DMS53 treated with DMSO at 0.1 percent for 48 hours (cell line): Measurements from ENCODE around the gene ZBTB2.
A peak's percentile ranks its signal among the peaks of the same experiment; 100 is the strongest.
"Not testable (repeated sequence)": the region's sequence is repeated elsewhere in the genome, so short reads cannot be mapped to it uniquely, and the experiment has no call there.

Source experiments
- DNase-seq: peaks from one replicate; lab custom pipeline; 2025; ENCODE audit not compliant: unreplicated experiment; lab: John Stamatoyannopoulos, UW

The ZBTB2 gene

GRCh38 chr6:151375833-151376232, 15.5 kb downstream of the ZBTB2 start:
- no peak for DNase-seq

DNA sequence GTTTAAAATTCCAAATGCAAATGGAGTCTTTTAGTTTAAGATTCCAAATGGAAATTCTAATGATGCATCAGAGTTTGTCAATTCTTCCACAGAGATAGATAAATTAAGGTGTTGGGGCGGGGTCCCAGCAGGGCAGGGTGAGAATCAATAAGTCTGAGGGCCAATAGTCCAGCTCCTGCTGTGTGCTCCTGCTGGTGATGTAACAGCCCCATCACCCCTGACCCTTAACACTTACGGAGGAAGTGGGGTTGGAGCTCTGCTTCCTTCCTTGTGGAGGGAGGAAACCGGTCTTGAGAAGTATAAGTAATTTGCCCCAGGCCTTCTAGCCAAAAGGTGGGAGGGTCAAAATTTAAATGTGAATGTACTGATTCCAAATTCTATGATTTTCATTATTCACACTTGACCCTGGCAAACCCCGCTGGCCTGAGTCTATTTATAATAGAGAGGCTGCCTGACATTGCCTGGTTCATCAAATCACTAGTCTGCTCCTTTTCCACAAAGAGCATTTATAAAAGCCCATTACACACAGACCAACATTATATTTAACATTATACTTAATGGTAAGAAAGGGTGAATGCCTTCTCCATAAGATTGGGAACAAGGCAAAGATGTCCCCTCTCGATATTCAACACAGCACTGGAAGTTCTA, 17.2 kb downstream of the ZBTB2 start:
- DNase-seq, result no peak

GRCh38 chr6:151372164-151372563, 19.2 kb downstream of the ZBTB2 start:
- DNase-seq, result no peak

DNA sequence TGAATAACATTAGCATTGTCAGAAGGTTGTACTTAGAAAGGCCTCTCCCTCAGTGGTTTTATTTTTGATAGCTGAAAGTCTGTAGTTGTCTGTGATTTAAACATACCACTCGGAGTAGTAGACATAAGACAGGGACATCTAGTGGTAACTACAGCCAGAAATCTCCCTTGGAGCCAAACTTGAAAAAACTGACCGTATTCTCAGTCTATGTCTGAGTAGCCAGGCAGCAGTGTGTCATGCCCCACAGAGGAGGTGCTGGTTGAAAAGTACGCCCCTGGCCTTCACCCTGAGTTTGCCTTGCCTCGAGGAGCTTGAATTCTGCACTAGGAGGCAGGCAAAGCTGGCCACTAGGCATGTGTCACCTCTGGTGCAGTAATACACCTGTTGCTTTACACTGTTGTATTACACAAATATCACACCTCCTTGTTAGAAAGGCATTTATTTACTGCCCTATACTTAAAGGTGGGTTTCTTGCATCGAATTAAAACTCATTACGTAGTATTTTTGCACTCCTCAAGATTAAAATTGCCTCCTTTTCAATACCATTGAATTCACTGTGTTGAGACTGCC, 20.8 kb downstream of the ZBTB2 start:
- DNase-seq, result no peak

- no peak for DNase-seq
Observed at GRCh38 chr6:151365233-151365632, 26.1 kb downstream of the ZBTB2 start.

- no peak for DNase-seq
Observed at GRCh38 chr6:151359486-151359885, 31.9 kb downstream of the ZBTB2 start.

DNA sequence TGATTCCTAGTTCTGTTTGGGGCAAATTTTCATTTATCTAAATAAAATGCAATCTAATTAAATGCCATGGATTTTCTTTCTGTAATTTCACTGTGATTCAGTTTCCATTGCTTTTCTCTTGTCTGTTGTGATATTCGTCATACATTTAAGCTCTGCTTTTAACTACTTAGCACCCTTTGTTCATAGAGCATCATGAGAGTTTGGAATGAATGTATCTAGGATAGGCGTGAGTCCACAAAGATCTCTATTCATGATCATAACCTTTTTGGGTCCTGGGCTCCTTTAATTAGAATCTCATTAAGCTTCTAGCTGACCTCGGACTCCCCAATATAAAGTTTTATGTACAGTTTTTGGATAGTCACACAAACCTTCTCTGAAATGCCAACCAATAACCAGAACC, 32.9 kb downstream of the ZBTB2 start:
- DNase-seq, result no peak

- DNase-seq, result no peak
Observed at GRCh38 chr6:151357758-151358436, 33.5 kb downstream of the ZBTB2 start.

DNA sequence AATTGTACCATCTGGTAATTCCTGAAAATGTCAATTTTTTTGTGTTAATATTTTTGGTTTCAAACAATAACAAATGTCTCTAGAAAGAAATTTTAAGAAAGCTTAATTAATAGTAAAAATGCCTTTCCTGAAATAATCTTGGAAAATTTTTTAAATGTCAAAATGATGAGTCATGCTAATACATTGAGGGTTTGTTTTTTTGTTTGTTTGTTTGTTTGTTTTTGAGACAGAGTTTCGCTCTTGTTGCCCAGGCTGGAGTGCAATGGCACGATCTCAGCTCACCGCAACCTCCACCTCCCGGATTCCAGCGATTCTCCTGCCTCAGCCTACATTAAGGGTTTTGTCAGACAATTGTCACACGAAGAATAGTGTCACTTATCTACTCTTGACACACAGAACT, 34.4 kb downstream of the ZBTB2 start:
- DNase-seq, result not testable (repeated sequence)

DNA sequence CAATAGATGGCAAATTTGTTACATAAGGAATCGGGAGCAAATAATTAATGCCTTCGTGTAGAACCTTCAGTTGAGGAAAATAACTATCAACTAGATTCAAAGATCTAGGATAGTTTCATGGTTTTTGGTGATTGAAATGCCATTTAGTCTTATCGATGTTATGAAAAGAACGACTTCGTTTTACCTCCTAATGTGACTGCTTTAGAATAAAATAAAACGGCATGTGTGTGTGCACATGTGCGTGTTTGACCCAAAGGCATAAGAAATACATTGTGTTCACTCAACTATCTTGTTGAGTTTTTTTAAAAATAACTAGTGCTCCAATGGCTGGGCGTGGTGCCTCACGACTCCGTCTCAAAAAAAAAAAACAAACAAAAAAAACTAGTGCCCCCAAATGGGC, 37.6 kb downstream of the ZBTB2 start:
- no peak for DNase-seq

- no peak for DNase-seq
Observed at GRCh38 chr6:151352410-151353396, 38.7 kb downstream of the ZBTB2 start.

- no peak for DNase-seq
Observed at GRCh38 chr6:151351731-151352130, 39.6 kb downstream of the ZBTB2 start.

DNA sequence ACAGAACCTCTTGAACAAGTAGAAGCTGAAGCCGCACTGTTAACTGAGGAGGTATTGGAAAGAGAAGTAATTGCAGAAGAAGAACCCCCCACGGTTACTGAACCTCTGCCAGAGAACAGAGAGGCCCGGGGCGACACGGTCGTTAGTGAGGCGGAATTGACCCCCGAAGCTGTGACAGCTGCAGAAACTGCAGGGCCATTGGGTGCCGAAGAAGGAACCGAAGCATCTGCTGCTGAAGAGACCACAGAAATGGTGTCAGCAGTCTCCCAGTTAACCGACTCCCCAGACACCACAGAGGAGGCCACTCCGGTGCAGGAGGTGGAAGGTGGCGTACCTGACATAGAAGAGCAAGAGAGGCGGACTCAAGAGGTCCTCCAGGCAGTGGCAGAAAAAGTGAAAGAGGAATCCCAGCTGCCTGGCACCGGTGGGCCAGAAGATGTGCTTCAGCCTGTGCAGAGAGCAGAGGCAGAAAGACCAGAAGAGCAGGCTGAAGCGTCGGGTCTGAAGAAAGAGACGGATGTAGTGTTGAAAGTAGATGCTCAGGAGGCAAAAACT, 40.1 kb downstream of the ZBTB2 start:
- no peak for DNase-seq

DNA sequence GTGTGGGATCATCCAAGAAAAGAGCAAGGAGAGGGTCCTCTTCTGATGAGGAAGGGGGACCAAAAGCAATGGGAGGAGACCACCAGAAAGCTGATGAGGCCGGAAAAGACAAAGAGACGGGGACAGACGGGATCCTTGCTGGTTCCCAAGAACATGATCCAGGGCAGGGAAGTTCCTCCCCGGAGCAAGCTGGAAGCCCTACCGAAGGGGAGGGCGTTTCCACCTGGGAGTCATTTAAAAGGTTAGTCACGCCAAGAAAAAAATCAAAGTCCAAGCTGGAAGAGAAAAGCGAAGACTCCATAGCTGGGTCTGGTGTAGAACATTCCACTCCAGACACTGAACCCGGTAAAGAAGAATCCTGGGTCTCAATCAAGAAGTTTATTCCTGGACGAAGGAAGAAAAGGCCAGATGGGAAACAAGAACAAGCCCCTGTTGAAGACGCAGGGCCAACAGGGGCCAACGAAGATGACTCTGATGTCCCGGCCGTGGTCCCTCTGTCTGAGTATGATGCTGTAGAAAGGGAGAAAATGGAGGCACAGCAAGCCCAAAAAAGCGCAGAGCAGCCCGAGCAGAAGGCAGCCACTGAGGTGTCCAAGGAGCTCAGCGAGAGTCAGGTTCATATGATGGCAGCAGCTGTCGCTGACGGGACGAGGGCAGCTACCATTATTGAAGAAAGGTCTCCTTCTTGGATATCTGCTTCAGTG, 40.8 kb downstream of the ZBTB2 start:
- DNase-seq, result no peak

GRCh38 chr6:151349651-151350270, 41.6 kb downstream of the ZBTB2 start:
- peak; percentile 97 for DNase-seq

- not testable (repeated sequence) for DNase-seq
Observed at GRCh38 chr6:151342750-151343149, 48.6 kb downstream of the ZBTB2 start.

DNA sequence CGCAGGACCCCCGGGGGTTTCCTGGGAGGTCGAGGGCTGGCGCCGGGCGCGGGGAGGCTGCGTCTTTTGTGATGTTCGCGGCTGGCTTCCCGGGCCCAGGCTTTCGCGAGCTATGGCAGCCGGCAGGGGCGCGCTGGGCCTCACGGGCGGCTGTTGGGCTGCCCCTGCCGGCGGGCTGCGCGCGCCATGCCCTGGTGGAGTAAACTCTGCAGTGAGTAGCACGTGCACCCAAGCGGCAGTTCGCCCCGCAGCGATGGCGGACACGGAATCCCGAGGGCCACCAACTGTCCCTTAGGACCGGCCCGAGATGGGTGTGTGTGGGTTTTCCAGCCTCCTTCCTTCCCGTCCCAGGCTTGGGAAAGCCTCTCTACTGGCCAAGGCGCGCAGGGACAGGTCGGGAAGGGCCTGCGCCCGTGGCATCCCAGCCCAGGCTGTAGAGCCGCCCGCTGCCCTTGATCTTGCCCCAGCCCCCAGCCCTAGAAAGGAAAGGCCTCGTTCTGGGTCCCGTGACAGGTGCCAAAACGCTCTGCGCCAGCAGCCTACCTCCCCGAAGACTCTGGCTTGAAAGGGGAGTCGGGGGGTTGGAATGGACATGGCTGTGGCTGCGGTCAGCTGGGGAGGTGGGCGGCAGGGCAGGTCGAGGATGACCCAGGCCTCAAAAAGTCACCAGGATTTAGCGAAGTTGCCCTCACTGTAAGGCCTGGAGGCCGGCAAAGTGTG, 49.7 kb downstream of the ZBTB2 start:
- no peak for DNase-seq

GRCh38 chr6:151340219-151340978, 51.0 kb downstream of the ZBTB2 start:
- no peak for DNase-seq

- no peak for DNase-seq
Observed at GRCh38 chr6:151339369-151339768, 52.0 kb downstream of the ZBTB2 start.
